Activated CD8-positive, alpha-beta memory T cell treated with anti-CD3 and anti-CD28 coated beads for 4 hours (primary cell): ENCODE results near the gene EXOC8.
"Not testable (repeated sequence)": the region's sequence is repeated elsewhere in the genome, so short reads cannot be mapped to it uniquely, and the experiment has no call there.

Experiments
- DNase-seq, 2 donors: peaks; one replicate each; pipeline ENCODE4 v3.0.0-alpha.2; 2020; ENCODE audit warnings: low read depth in 2 of 2

The EXOC8 gene

DNA sequence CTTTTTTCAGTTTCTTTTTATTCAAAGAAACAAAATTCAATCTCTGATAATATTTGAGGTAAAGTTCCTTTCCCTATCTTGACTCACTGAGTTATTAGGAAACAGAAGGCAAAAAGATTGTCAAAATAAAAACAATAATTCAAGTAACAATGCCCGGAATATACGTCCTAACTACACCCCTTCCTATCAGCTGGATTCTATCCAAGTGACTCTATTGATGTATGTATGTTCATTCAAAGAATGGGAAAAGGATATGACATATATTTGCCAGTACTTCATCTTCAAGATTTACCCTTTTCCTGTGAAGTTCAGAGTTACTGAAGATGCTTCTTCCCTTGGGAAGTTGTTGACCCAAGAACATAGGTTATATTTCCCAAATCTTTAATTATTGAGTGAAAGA, 14.2 kb upstream of the EXOC8 start:
- no peak for DNase-seq

DNA sequence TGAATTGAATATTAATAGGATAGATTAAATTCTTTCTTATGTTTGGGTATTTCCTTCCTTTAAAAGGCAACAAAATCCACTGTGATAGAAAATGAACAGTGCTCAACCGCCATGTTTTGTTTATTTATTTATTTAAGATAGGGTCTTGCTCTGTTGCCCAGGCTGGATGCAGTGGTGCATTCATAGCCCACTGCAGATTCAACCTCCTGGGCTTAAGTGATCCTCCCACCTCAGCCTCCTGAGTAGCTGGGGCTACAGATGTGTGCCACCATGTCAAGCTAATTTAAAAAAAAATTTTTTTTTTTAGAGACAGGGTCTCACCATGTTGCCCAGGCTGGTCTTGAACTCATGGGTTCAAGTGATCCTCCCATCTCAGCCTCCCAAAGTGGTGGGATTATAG, 11.2 kb upstream of the EXOC8 start:
- DNase-seq, result not testable (repeated sequence)

DNA sequence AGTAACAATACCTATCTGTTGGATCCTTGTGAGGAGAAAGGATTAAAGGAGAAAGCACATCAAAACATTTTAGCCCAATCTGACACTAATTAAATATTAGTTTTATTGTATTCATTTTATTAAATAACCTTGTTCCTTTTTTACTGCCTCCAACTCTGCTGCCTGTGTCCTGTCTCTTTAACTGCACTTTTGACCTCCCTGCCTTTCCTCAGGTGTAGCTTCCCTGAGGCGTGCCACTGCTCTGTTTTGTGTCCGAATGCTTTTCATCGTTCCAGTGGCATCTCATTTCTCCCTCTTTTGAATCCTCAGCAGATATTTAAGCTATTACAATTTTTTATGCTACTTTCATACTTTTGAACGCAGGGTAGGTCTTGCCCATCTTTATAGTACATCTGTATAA, 10.8 kb upstream of the EXOC8 start:
- no peak for DNase-seq

DNA sequence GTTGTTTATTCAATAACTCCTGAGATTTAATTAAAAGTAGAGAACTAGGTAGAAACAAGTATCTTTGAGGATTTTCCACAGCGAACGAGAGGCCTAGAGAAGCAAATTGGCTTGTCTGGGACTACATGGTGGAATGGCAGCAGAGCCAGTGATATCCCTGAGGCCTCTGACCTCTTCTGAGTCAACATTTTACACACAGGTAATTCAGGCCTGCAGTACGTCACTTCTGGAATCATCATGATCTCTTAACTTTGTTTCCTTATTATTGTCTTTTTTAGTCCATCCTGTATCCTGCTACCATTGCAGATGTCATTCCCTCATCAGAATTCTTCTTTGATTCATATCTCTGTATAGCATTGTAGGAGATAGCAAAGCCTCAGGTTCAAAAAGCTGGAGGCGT, 10.3 kb upstream of the EXOC8 start:
- DNase-seq, result no peak

DNA sequence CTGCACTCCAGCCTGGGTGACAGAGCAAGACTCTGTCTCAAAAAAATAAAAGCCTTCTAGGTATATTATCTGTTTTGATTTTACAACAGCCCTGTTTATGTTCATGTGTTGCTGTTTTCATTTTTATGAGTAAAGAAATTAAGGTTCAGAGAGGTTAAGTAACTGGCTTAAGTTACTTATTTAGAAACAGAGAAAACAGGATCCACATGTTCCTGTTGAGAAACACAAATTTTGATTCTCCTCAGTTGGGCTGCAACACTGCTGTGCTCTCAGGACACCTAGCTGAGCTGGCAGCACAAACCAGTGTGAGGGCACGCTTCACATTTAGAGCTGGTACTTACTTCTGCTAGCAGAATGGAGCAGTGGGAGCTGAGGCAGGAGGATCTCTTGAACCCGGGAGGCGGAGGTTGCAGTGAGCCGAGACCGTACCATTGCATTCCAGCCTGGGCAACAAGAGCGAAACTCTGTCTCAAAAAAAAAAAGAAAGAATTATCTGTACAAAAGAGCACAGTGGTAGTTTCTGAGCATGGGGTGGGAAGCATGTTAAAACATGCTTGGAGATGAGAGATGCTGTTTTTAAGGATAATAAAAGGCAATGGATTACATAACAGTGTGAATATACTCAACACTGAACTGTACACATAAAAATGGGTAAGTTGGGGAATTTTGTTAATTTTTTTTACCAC, 2.8 kb upstream of the EXOC8 start:
- no peak for DNase-seq

DNA sequence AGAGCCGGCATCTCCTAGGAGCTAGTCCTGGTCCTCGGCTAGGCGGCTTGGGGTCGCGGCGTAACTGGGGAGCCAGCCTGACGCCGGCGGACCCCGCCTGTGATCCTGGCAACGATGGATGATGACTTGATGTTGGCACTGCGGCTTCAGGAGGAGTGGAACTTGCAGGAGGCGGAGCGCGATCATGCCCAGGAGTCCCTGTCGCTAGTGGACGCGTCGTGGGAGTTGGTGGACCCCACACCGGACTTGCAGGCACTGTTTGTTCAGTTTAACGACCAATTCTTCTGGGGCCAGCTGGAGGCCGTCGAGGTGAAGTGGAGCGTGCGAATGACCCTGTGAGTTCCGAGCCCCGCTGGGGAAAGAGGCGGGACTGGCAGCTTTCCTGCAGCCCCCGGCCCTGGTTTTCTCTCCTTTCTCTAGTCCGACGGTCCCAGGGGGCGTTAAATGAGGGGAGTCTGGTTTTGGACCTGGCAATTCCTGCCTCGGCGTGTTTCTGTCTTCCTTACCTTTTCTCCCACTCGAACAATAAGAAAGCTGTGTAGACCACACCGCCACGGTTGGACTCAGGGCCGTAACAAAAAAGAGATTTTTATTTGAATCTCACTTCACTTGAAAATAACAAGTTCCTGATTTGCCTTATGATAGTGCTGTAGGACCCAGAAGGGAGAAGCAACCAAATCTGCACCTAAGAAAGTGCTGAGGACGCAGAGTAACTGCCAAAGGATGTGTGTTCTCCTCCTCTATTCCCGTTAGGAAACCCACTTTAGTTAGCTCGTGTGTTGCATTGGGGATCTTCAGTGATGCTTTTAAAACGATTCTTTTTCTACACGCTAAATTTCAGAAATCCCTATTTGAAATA, 847 bp upstream of the EXOC8 start, which contains the start of gene SPRTN:
SPRTN (plus strand) TSS at position 24 of the 859 bp plus-strand sequence; CDS start at position 115, 91 bp downstream.
- DNase-seq, result peak in 1 of 2 donors; percentile 17

DNA sequence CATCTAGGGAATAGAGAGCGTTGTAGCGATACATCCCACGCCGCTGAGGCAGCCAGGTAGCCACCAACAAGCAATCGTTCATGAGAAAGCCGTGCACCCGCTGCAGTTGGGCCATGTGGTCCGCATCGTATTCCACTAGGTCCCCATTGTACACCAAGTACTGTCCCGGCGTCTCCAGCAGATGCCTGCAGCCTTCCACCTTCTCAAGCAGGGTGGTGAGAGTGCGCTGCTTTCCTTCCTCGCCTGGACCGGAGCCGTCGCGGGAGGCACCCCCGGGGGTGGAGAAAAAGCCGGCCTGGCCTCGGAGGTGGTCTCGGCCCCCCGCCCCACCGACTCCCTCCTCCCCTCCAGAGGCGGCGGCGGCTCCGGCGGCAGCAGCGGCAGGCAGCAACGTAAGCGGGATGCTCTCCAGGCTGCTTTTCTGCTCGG, 595 bp downstream of the EXOC8 start:
- peak in 1 of 2 donors; percentile 16 for DNase-seq

DNA sequence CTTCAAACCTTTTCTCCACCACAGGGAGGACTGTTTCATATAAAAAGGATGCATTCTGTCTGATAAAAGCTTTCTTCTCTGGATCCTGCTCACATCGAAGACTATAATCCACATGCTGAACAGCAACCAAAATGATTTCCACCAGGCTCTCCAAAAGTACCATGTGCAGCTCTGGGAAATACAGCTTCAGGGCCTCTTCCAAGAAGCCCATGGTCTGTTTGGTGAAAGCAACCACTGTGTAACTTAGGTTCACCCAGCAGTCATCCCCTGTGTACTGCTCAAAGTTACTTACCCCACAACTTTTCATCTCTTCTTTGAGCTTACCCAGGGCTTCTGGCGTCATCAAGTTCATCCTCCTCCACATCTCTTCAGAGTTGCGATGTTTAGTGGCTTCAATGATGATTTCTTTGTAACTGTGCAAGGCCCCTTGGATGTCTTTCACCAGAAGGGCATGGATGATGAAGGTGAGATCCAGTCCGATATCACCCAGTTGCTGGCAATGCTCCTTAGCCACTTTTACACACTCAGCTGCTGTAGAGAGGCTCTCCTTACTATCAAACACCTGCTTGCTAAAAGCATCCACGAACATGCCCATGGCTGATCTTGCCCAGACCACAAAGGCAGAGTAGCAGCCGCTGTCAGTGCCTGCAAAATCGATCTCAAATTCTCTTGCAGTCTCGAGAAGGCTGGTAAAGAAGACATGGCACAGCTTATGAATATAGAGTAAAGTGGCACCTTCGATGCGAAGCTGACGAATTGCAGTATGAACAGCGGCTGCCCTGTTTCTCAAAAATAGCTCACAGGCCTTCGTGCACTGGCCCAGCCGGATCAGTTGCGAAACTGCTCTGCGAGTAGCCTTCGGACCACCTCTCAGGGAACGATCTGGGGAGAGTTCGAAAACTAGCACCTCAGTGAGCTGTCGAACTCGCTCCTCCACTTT, 1.7 kb downstream of the EXOC8 start:
- DNase-seq, result no peak

DNA sequence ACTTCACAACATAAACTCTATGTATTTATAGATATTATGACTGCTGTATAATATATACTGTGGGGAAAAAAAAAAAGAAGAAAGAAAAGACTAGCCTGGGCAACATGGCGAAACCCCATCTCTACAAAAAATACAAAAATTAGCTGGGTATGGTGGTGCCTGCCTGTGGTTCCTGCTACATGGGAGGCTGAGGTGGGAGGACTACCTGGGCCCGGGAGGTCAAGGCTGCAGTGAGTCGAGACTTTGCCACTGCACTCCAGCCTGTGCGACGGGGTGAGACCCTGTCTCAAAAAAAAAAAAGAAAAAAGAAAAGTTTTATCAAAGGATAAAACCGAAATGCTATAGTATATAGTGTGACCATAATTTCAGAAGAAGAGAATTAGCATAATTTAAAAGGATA, 2.7 kb downstream of the EXOC8 start:
- DNase-seq, result no peak

DNA sequence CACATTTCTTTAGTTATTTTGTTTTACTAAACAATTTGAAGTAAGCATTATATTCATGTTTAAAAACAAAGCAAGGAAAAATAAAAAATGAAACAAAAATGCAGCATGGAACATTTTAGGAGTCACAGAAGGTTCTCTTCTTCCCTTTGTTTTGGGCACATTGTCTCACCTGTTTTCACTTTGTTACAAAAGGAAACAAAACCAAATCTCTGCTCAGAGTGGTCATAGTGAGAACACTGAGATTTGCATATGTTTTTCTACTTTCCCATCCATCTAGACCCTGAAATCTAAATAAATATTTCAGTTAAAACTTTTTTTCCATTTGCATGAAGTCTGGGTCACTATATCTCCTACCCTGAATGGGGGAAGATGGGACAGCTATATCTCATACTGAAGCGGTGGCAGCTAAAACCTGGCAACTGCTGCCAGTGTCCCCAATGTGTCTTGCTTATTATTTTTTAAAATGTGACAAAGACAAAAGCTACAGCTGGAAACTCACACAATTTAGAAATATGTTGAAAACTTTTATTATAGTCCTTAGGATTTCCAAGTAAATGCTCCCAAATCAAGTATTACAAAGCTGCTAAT, 3.5 kb downstream of the EXOC8 start:
- DNase-seq, result no peak

DNA sequence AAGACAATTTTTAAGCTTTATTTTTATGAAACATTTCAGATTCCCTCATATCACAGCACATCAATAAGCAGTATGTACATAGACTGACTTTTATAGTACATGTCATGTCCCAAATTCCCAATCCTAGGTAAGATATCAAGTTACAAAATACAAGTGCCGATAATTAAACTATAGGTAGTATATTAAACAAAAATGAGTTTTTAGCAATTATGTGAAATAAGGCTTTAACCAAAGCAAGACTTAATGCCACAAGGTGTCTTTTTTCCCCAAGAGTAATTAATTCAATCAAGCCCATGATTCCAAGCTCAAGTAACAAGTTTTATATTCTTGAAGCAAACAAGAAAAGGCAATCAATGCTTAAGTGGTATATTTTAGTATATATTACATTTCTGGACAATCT, 4.9 kb downstream of the EXOC8 start:
- no peak for DNase-seq

DNA sequence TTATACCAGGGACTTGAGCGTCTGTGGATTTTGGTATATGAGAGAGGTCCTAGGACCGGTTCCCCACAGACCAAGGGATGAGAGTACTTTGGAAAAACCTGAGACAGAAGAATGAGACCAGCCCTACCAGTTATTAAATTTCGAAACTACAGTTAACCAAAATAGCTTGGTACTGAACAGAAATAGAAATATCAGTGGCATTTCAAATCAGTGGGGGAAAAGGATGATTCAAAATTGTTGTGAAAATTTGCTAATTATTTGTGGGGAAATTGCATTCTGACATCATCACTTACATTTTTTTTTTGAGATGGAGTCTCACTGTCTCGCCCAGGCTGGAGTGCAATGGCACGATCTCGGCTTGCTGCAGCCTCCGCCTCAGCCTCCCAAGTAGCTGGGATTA, 8.2 kb downstream of the EXOC8 start:
- no peak for DNase-seq

DNA sequence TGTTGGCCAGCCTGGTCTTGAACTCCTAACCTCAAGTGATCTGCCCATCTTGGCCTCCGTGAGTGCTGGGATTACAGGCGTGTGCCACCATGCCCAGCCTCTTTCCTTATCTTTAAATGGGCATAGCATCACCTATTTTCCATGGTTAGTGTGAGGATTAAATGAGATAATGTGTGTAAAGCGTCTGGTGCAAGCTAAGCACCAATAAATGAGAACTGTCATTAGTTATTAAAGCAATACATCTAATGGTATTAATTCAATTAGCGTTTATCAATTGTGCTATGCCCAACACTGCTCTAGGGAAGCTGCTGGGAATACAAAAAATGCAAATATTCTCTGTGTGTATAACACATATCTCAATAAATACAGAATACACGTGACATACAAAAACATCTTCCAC, 10.0 kb downstream of the EXOC8 start:
- no peak for DNase-seq

DNA sequence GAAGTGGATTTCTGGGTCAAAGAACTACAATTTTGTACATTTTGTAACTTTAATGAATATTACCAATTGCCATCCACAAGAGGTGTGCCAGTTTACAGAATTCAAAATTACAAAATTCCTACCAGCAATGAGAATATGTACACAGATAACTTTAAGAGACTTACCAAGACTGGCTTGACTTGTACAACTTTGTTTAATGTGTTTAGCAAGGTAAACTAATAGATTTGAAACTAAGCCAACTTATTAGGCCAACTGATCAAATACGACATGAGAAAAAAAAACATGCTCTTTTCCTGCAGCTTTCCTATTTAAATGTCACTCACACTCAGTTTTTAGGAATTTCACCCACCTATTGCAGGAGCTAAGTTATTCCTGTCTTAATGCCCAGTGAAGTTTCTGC, 11.4 kb downstream of the EXOC8 start:
- no peak for DNase-seq

DNA sequence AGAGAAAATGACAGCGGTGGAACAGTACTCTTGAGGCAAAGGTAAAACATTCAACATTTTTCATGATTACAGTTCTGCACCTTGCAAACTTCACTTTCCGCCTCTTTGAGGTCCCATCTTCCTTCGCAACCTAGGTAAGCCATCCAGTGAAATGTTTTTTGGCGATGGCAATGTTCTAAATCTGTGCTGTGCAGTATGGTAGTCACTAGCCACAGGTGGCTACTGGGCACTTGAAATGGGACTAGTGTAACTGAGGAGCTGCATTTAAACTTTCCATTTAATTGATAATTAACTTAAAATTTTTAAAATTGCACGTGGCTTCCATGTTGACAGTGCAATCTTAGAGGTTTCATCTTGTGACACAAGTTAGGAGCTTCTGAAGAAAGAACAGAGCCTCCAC, 13.0 kb downstream of the EXOC8 start:
- DNase-seq, result no peak

DNA sequence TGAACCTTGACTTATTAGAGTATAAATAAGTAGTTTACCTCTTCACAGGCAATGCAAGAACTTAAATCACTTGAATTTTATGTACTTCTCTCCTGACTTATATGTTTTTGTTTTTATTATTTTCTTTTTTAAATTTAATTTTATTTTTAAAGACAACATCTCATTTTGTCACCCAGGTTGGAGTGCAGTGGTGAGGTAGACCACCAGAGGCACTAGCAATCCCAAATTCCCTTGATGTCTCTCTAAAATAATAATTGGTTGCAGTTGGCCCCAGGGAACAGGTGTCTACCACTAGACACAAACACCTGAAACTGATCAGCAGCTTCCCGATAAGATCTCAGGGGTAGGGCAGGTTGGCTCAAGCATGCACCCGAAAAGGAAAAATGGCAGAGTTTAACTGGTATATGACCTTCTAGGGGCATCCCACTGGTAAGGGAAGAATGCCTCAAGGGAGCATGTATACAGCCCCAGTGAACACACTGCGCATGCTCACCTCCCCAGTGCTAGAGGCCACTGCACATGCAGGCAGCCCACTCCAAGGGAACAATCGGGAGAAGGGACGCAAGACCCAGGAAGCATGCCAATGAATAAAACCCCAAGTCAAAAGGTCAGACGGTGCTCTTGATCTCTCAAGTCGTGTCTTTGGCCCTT, 14.6 kb downstream of the EXOC8 start:
- no peak for DNase-seq

DNA sequence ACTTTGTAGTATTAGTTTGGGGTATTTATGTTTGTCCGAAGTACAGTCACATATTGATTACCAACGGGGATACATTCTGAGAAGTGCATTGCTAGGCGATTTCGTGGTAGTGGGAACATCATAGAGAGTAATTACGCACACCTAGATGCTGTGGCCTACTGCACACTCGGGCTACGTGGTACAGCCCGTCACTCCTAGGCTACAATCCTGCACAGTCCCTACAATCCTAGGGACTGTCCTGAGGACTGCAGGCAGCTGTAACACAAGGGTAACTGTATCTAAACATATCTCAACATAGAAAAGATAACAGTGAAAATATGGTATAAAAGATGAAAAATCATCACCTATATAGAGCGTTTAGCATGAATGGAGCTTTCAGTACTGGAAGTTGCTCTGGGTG, 18.6 kb downstream of the EXOC8 start:
- no peak for DNase-seq

DNA sequence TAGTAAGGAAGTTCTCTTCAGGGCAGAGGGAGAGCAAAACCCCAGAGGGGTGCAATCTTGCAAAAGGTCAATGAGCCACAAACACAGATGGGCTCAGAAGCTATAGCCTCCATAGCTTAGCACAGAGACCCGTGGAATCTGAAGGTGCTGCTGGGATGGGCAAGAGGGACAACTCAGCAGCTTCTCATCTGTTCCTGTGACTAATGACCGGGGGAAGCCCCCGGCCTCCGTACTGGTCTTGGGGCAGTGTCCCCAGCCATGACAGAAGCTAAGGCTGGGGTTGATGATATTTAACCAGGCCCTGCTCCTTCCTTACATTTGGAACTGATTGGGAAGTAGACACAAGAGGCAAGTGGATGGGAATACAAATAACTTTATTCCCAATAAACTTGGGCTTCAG, 19.1 kb downstream of the EXOC8 start:
- no peak for DNase-seq

DNA sequence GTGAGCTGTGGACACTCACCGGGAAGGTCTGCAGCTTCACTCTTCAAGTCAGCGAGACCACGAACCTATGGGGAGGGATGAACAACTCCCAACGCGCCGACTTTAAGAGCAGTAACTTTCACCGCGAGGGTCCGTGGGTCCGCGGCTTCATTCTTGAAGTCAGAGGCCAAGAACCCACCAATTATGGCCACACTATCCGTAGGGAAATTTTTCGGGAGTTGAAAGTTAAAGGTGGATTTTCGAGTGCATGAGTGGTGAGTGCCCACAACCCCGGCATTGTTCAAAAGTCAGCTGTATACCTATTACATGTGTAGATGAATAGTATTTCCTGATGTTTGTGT, 19.7 kb downstream of the EXOC8 start:
- no peak for DNase-seq

DNA sequence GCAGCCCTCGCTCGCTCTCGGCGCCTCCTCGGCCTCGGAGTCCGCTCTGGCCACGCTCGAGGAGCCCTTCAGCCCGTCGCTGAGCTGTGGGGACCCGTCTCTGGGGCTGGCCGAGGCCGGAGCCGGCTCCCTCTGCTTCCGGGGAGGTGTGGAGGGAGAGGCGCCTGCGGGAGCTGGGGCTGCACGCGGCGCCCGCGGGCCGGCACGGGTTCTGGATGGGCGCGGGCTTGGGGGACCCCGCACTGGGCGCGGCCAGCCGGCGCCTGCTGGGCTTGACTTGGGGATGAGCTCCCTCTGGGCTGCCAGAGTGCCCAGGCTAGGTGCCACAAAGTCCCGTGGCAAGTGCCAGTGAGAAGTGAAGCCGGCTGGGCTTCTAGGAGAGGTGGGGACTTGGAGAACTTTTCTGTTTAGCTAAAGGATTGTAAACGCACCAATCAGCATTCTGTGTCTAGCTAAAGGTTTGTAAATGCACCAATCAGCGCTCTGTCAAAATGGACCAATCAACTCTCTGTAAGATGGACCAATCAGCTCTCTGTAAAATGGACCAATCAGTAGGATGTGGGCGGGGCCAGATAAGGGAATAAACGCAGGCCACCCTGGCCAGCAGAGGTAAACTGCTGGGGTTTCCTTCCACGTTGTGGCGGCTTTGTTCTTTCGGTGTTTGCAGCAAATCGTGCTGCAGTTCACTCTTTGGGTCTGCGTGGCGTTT, 20.2 kb downstream of the EXOC8 start:
- no peak for DNase-seq

DNA sequence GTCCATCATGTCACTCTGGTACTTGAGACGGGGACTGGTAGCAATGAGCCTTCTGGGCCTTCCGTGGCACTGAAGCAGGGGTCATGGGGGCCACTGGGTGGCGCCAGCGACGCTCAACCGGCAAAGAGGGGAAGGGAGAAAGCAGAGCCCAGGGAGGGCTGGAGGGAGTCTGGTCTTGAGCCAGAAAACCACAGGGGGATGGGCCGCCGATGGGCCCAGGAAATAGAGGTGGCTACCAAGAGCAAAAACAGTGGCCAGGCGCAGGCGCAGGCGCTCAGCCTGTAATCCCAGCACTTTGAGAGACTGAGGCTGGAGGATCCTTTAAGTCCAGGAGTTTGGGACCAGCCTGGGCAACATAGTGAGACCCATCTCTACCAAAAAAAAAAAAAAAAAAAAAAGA, 21.8 kb downstream of the EXOC8 start:
- DNase-seq, result no peak
